GM12891 (cell line): Measurements from ENCODE around the gene APBA2.

ENCODE experiments used
- DNase-seq: peaks from one replicate; pipeline ENCODE4 v3.0.0; 2011; ENCODE audit warnings: low spot score; ENCODE audit not compliant: insufficient read length
- FAIRE-seq: peaks from 2 replicates; lab custom pipeline; 2011; peaks lifted over from hg19 to GRCh38; lab: Jason Lieb, UNC
- PAX5 ChIP-seq: IDR thresholded peaks from 2 replicates; pipeline ENCODE4 v1.6.1; 2011; ENCODE audit warnings: low read length, moderate library complexity, mild to moderate bottlenecking; ENCODE audit not compliant: insufficient read depth, severe bottlenecking
- POLR2A ChIP-seq: IDR thresholded peaks from 2 replicates; pipeline ENCODE4 v1.6.1; 2011; ENCODE audit warnings: low read depth, low read length, control low read depth
- POLR2AphosphoS5 ChIP-seq: IDR thresholded peaks from 2 replicates; pipeline ENCODE4 v1.6.1; 2011; ENCODE audit warnings: low read depth, low read length, control low read depth
- POU2F2 ChIP-seq: IDR thresholded peaks from 2 replicates; pipeline ENCODE4 v1.6.1; 2011; ENCODE audit warnings: low read depth, mild to moderate bottlenecking, control low read depth, low read length, moderate library complexity
- SPI1 ChIP-seq: IDR thresholded peaks from 2 replicates; pipeline ENCODE4 v1.6.1; 2011; ENCODE audit warnings: low read depth, low read length, control low read depth
- TAF1 ChIP-seq: IDR thresholded peaks from 2 replicates; pipeline ENCODE4 v1.6.1; 2011; ENCODE audit warnings: low read depth, low read length, control low read depth

Gene APBA2

GRCh38 chr15:29130951-29131839, 245.4 kb downstream of the APBA2 start:
- DNase-seq (no peak), FAIRE-seq (no peak)
- no peak for TF ChIP-seq PAX5

DNA sequence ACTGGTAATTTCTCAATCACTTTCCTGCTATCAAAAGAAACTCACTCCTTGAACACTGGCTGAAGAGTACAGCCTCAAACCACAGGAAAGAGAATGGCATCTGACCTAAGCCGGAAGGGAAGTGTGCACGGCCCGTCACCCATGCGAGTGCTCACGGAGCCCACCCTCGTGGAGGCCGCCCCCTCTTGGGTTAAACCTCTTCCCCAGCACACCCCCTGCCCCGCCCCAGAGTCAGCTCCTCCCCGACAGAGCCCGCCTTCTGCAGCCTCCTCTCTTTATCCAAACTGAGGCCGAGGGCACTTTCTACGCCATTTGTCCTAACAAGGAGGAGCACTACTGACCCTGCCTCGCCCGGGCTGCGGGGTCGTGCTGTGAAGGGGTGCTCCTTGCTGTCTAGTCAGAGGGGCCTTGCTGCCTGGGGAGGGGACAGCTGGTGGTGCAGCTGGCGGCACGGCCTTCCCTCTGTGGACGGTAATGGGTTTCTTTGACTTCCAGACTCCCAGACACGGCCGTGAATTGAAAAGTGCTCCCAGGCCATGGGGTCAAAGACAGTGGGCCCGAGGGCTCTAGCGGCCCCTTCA, 246.2 kb downstream of the APBA2 start:
- FAIRE-seq (no peak), DNase-seq (no peak)
- TF ChIP-seq TAF1 (no peak), POLR2AphosphoS5 (no peak), POU2F2 (no peak), PAX5 (no peak), SPI1 (no peak), POLR2A (no peak)

DNA sequence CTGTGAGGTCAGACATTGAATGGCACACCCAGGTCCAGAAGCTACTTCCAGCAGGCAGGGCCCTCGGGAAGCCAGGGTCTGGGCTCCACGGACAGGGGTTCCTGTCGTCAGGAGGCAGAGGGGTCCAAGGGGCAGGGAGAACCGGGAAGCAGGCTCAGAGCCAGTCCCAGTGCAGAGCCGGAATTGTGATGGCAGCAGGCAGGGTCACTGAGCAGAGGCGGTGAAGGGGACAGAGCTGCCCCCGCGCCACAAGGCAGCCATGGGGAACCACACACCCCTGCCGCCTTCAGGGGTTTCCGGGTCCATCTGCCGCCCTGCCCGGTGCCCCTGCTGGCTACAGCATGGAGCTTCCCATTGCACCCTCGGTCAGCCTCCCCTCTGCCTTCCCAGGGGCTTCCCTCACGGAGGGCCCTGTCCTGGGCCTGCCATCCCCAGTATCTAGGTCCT, 247.0 kb downstream of the APBA2 start:
- no peak for TF ChIP-seq POLR2AphosphoS5
- no peak for TF ChIP-seq SPI1
- no peak for TF ChIP-seq TAF1
- no peak for TF ChIP-seq PAX5
- no peak for TF ChIP-seq POU2F2
- no peak for TF ChIP-seq POLR2A
- FAIRE-seq, result no peak

DNA sequence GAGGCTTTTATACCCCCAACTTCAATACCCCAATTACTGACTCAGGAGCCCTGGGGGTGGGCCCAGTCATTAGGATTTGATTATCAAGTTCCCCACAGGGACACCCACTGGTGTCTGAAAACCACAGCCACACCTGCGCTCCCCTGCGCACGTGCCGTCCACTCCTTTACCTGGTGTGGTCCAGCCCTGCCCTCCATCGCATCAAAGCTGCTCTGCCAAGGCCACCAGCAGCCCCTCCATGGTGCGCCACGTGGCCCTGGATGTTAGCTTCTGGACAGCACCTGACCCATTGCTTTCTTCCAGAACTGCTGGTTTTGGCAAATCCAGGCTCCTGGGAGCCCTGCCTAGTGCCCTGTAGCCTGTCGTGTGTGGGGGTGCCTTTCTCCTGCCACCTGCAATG, 247.5 kb downstream of the APBA2 start:
- FAIRE-seq, result no peak
- TF ChIP-seq PAX5 (no peak), POLR2AphosphoS5 (no peak), POLR2A (no peak), SPI1 (no peak), TAF1 (no peak), POU2F2 (no peak)
- DNase-seq, result no peak

More for the DNA sequence above, 247.0 kb downstream of the APBA2 start:
- DNase-seq, result no peak

GRCh38 chr15:29133791-29134190, 248.0 kb downstream of the APBA2 start:
- DNase-seq (no peak), FAIRE-seq (no peak)
- TF ChIP-seq POLR2AphosphoS5, result no peak
- TF ChIP-seq POLR2A, result no peak
- TF ChIP-seq SPI1, result no peak
- TF ChIP-seq POU2F2, result no peak
- TF ChIP-seq PAX5, result no peak
- TF ChIP-seq TAF1, result no peak

- DNase-seq (no peak), FAIRE-seq (no peak)
- no peak for TF ChIP-seq POU2F2
- TF ChIP-seq TAF1, result no peak
- TF ChIP-seq PAX5, result no peak
- no peak for TF ChIP-seq POLR2AphosphoS5
- TF ChIP-seq SPI1, result no peak
Measured at GRCh38 chr15:29134239-29134638, 248.5 kb downstream of the APBA2 start.

DNA sequence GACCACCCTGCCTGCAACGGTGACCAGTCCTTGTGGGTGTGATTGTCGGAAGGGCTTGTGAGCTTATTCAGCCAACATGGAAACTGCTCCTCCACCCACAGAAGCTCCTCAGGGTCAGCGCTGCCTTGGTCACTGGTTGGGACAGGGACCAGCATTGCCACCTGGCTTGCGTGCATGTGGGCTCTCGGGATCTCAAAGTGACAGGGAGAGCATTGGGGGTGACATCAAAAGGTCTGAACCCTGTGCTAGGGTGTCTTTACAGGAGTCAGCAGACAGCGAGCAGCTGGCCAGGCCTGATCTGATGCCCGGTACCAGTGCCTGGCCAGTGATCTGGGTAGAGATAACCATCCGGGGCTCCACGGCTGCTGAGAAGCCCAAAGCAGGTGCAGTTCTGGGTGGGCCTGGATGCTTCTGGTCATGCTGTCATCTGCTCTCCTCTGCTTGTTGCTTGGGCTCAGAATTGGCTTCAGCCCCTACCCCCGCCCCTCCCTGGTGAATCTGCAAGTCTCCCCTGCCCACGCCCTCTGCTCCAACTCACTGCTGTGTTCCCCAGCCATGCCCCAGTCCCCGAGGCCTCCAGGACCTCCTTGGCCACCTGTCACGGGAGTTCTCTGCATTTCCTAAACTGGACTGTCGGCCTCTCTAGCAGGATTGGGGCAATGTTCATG, 249.0 kb downstream of the APBA2 start:
- TF ChIP-seq PAX5, result no peak
- TF ChIP-seq POLR2AphosphoS5, result no peak
- TF ChIP-seq POLR2A, result no peak
- TF ChIP-seq SPI1, result no peak
- TF ChIP-seq TAF1, result no peak
- TF ChIP-seq POU2F2, result no peak
- DNase-seq (no peak), FAIRE-seq (no peak)

DNA sequence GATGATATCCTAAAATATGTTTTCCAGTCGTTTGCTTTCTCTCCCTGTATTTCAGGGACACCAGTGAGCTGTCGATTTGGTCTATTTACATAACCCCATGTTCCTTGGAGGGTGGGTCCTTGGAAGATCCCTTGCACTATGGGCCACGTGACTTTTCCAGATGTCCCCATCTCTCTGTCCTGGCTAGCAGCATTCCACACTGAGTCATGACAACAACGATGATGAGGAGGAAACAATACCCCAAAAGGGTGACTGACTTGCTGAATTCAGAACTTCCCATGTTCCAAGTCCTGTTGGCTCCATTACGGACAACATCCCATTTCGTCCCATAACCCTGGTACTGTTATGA, 249.5 kb downstream of the APBA2 start:
- FAIRE-seq, result no peak
- DNase-seq, result no peak
- TF ChIP-seq POU2F2 (no peak), PAX5 (no peak), POLR2A (no peak), SPI1 (no peak), TAF1 (no peak), POLR2AphosphoS5 (no peak)

DNA sequence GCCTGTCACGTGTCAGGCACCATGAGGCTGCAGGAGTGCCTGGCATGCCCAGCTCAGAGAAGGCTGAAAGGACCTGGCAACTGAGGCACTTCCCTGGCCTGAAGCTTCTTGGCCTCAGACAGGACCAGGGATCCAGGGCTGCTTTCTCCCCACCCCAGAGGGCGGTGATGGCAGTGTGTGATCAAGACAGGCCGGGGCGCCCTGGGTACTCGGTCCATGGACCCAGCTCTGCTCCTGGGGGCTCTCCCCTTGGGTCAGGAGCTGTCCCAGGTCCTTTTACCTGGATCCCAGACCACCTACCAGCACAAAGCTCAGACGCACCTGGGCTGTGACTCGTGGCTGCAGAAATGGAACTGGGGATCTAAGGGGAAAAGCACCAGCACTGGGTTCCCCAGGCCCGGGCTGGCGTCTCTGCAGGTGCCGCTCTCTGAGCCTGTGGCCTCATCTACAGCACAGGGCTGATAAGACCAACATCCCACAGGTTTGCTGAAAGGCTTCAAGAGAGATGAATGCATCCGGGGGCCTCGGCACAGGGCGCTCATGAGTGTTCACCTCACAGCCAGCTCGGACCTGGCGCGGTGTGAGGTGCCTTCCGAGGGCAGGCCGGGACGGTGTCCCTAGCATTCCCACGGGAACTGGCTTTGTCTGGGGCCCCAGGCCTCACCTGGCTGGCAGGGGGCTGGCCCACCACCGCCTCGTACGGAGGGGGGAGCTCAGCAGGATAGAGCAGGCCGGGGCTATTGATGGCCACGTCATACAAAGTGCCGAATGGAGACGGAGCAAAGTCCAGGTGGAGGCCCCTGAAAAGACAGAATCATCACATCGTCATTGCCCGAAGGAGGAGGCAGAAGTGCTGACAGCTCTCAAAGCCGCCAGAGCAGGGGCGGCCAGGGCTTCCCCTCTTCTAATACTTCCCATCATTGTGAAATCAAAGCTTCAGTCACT, 250.2 kb downstream of the APBA2 start:
- FAIRE-seq (no peak), DNase-seq (no peak)
- no peak for TF ChIP-seq PAX5
- no peak for TF ChIP-seq POU2F2
- TF ChIP-seq POLR2A, result no peak
- TF ChIP-seq POLR2AphosphoS5, result no peak
- TF ChIP-seq SPI1, result no peak
- no peak for TF ChIP-seq TAF1
